ENCODE results near the gene CALB2.
"Not testable (repeated sequence)": the region's sequence is repeated elsewhere in the genome, so short reads cannot be mapped to it uniquely, and the experiment has no call there.

Gene CALB2

DNA sequence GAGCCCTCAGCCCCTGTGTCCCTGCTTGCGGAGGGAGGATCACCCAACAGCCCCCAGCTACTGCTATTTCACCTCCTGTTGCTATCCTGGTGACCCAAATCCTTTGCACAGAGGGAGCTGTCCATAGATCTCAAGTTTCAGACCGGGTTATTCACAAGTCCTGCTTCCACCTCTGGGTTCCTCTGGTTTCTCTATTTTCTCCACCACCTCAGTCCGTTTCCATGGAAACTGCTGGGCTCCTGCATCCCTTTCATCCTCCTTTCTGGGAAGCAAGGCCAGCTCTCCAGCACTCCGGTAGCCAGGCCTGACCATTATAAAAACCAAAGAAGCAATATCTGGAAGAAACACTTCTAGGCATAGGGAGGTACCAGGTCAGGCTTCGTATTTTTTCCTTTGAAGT lies 4.8 kb upstream of the CALB2 start:
- no peak for DNase-seq

DNA sequence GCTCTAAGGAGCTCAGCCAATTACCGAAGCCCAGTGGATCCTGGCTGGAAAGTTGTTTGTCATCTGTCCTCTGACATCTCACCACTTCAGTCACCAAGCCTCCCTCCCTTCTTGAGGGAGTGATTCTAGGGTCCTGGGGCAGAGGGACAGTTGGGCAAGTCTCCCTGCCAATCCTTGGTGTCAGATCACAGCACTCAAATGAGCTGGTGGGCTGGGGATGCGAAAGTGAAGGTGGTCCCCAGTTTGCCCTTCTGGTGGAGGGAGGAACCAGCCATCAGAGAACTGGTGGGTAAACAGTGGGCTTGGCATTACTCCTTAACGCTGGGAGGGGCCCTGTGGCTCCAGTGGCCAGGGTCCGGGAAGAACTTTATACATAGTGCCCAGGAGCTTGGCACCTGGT lies 4.4 kb upstream of the CALB2 start:
- DNase-seq = no peak

DNA sequence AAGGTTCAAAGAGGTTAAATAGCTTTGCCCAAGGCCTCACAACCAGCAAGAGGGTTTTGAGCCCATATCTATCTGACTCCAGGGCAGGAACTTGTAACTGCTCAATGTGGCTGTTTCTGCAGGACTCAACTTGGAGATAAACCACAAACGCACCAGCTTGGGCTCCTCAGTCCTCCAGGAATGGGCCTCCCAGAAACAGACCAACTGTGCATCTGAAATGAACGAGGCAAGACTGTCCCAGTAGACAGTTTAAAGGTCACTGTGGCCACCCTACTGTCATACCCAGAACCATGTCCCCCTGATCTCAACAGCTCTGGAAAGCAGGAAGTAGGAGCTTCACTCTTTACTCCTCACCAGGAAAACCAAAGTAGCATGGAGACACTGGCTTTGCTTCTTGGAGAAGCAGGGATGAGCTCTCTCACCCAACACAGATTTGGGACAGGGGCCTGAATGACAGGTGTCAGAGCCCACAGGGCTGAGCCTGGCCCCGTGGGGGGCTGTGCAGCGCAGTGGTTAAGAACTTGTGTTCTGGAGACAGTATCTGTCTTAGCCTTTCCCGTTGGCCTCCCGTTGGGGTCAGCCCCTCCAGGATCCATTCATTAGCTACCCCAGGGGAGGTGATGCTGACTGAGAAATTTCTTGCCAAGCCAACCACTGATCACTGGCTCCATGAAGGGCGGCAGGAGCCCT lies 2.3 kb upstream of the CALB2 start:
- no peak for DNase-seq

DNA sequence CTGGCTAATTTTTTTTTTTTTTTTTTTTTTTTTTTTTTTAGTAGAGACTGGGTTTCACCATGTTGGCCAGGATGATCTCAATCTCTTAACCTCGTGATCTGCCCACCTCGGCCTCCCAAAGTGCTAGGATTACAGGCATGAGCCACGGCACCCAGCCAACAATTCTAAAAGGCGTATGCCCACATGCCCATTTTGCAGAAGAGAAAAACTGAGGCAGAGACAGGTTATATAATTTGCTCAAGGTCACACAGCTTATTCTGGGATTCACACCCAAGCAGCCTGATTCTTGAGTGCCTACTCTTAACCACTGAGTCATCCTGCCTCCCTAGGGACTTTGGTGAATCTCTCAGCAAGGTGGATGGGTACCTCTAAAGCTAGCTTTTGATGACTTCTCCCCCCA lies 1.6 kb upstream of the CALB2 start:
- not testable (repeated sequence) for DNase-seq

DNA sequence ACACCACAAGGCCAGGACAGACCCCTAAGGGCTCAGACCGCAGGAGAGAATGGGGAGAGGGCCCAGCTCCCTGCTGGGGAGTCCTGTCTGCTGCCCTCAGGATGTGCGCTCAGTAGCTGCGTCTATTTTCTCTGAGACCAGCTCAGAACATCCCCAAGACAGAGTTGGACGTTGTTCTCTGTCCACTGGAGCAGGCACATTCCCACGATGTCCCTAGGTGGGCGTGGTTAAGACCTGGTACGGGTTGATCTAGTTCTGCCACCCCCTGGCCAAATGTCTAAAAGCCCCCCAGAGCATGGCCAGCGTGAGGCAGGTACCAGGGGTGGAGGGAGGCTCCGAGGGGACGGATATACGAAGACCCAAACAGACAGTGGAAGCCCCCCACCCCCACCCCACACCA lies 842 bp upstream of the CALB2 start:
- DNase-seq = no peak

DNA sequence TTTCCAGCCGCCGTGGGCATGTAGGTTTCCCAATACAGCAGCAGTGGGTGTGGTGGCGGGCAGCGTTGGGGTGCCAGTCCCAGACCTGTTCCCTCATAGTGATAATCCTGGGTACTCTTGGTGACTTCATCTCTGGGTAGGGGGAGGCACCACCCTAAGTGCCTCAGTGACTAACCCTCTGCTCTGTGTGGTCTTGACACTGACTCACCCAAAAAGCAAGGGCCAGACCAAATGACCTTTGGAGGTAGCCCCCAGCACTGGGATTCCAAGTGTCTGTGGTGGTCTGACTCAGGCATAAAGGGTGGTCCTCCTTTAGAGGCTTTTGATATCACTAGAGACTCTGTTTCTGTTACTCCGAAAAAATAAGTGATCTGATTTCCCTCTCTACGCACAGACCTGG lies 908 bp downstream of the CALB2 start:
- no peak for DNase-seq

DNA sequence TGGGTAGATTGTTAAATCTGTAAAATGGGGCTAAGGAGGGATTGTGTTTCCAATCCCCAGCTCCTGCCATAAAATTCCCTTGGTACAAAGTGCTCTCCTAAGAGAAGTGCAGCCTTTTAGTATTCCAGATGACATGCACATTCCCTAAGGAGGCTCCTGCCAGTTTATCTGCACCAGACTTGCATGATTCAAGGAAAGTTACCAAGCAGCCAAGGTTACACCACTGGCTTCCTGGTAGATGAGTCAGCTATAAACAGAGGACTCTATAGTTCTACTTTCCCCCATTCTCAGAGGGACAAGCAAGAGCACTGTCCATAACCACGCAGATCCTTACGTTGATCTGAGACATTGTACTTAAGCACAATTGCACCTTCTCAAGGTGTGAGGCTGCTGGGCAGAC lies 1.9 kb downstream of the CALB2 start:
- no peak for DNase-seq

DNA sequence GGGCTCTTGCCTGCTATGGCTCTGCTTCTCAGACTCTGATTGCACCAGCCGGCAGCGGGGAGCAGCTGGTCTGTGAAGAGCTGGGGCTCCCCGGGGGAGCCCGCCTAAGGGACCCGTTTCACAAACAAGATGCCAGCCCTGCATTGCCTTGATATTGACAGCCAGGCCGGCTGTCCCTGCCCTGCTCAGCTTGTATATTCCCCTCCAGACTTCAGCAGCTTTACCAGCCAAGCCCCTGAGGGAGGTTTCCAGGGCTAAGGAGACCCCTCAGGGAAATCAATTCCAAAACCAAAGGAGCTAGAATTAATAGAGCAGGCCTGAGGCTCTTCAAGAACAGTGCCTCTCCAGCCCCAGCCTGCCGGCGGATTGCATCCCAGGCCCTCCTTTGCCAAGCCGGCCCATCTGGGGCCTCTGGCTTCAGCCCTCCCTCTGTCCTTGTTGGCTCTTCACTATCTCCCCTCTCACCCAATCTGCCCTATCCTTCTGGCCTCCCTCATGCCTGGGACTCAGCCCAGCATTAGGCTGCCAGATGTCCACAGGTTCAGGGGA lies 5.7 kb downstream of the CALB2 start:
- no peak for DNase-seq

DNA sequence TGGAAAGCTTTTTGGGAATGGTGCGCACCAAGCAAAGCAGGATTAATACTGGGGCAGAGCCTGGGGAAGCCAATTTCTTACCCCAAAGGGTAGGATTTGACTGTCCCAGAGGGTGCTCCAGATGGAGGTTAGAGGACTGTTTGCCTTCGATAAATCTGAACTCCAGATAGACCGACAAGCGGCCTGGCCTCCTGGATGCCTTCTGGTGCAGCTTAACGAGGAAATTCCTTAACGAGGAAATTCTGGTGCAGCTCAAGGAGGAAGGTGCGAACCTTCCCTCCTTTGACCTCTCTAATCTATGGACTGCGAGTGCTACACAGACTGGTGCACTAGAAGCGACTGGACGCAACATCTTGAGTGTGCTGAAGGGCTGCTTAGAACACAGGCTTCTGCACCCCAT lies 6.5 kb downstream of the CALB2 start:
- no peak for DNase-seq

DNA sequence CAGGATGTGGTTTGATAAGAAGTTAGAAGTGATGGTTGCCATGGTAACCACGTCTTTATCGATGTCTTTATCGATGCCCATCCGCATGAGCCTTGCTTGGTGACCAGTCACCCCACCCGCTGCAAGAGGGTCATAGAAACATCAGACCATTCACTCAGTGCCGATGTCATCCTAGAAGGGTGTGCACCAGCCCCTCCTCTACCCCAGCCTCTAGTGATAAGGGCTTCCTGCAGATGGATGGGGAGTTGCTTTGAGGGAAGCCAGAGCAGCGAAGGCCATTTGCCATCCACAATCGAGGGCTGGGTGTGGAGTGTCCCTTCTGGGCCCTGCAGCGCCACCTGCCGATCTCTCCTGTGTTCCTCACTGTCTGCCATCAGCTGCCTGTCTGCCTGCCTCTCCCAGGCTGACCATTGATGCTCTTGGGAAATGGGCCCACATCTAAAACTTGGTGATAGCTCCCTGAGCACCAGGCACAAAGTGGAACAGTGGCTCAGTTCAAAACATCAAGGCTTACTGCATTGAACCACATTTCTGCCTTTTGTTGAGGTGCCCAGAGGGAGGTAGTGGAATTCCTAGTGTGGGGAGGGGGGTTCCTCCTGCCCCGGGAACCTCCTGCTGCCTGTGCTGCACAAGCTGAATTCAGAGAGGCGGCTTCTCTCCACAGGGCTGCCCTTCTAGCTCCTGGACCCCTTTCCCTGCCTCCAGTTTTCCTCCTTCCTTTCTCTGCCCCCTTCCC lies 8.9 kb downstream of the CALB2 start:
- no peak for DNase-seq

DNA sequence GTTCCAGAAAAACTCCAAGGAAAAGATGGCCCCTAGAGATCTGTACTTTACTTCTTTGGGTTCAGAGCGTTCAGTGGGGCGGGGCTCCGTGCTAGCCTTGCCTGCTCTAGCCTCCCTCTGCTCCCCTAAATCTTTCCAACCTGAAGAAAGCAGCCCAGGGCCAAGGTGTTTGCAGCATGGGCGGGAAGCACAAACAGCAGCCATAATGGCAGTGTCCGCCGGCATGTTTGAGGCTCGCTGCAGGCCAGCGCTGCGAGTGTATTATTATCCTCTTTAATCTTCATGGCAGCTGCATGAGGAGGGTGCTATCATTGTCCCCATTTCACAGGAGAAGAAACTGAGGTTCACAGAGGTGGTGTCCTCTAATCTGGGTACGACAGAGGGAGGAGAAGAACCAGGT lies 10.4 kb downstream of the CALB2 start:
- DNase-seq = no peak

DNA sequence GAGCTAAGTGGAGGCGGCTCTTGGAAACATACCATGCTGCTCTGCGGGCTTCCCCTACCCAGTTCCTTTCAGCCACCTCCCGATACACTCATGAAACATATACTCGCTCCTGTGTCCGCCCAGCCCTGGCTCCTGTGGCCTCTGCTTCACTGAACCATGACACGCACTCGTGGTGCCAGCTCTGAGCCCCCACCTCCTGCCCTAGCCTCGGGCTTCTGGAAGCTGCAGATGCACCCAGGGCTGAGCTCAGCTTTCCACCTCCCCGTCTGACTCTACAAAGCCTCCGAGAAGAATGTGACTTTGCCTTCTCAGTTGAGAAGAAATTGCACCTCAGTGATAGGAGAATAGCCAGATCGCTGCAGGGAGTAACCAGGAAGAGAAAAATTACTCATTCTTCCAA lies 11.0 kb downstream of the CALB2 start:
- no peak for DNase-seq

DNA sequence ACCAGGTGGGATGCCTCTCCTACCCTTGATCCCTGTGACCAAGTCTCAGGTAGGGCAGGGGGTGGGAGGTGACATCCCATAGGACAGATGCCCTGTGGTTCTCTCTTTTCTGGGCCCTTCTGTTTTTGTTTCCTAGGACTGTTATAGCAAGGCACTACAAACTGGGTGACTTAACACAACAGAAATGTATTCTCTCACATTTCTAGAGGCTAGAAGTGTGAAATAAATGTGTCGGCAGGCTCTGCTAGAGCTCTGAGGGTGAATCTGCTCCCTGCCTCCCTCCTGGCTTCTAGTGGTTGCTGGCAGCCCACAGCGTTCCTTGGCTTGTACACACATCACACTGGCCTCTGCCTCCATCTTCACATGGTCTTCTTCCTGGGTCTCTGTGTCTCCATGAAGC lies 12.7 kb downstream of the CALB2 start:
- DNase-seq = no peak

DNA sequence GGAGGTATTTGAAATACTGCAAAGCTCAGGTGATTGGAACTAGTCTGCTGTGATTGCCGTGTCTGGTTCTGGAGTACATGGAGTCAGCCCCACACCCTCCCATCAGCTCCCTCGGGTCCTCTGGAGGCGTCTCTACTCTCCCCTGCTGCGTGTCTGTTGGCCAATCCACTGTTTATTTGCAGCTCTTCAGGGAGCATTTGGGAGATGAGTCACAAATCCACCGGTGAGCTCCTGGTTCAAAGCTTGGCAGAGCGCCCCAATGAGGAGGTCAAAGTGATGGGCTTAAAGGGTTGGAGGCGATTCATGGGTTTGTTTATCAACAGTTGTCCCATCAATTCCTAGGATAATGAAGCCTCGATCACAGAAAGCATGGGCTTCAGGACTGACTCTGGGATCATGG lies 14.6 kb downstream of the CALB2 start:
- no peak for DNase-seq

DNA sequence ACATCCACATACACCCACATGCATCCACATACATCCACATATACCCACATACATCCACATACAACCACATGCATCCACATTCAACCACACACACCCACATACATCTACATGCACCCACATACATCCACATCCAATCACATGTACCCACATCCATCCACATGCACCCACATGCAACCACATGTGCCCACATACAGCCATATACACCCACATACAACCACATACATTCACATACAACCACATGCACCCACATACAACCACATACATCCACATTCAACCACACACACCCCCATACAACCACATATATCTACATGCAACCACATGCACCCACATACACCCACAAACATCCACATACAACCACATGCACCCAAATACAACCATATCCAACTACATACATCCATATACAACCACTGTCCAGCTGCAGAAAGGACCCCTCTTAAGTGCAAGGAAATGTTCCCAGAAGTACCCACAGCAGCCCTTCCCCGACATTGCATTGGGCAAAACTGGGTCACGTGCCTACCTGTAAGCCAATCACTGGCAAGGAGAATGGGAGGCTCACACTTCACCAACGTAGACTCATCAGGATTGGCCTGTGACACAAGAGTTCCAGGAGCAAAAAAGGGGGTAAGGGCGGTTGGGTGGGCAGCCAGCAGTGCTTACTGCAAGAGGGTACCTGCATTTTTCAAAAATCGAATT lies 18.1 kb downstream of the CALB2 start:
- DNase-seq = no peak

DNA sequence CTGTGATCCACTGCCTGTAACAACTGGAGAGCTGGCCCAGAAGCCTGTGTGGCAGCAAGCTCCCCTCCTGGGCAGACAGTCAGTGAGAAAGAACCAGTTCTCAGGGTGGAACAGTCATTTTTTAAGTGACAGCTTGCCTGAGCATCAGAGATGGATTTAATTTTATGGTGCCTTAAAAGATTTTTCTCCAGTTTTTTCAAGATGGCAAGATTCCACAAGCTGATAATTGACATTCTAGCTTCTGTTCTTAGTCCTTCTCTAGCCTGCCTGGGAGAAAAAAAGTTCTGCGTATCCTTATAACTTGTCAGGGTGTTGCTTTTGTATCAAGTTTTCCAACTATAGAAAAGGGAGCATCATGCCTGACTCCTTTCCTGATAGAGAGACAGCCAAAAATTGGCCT lies 21.2 kb downstream of the CALB2 start:
- DNase-seq = no peak

DNA sequence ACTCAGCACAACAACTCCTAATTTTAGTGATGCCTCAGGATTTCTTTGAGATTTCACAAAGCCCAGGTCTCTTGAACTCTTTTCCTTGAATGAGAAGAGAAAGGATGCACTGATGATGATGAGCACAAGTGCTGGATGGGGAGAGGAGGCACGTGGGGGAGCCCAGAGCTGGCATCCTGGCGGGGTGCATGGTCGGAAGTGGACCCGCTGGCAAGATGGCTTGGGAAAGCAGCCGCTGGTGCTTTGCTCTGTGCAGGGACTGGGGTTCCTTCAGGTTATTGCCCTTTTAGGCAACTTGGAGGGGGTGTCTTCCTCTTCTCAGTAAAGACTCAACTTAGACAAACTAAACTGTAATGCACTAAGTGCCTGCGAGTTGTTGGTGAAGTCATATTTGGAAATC lies 22.3 kb downstream of the CALB2 start:
- no peak for DNase-seq

DNA sequence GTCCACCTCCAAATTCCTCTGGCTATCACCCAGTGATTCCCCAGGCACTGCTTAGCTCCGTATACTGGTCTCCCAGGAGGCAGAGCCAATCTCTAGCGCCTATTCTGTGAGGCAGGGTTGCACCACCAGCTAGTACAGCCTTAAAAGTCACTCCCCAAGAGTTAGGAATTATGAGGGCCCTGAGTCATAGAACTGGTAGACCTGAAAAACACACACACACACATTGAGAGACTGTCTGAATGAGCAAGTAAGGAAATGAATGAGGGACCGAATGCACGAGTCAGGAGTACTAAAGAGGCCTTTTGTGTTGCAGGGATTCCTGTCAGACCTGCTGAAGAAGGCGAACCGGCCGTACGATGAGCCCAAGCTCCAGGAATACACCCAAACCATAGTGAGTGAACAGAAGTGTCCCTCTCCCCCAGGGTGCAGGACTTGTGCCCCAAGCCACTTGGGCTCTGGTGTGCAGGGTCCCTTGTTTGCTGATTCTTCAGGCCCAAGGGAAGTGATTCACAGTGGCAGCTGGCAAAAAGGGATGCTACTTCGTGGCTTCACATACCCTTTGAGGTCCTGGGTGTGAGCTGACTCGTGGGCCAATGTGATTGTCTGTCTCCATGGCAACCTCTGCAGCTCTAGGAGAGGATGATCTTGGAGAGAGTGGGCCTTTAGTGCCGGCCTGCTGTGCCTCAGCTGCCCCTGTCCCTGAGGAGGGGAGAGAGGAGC lies 24.7 kb downstream of the CALB2 start:
- no peak for DNase-seq

DNA sequence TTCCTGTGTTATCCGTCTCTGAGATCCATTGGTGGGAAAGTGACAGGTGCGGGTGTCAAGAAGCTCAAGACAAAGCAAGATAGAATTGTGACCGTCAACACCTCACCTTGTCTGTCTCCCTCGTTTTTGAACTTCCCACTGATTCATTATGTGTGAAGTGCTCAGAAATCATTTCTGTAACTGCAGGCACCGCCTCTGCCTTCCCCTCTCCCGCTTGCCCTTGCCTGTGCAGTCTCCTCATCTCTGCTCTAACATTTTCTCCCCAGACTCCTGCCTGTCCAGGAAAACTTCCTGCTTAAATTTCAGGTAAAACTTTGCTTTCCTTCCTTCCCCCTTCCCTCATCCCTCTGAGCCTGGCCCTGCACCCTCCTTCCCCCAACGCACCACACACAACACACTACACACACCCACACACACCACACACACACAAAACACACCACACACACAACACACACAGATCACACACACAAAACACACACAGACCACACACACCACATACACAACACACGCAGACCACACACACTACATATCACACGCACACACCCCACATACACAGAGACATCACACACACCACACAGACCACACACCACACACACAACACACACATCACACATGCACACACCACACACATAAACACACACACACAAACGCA lies 25.7 kb downstream of the CALB2 start:
- DNase-seq = no peak

DNA sequence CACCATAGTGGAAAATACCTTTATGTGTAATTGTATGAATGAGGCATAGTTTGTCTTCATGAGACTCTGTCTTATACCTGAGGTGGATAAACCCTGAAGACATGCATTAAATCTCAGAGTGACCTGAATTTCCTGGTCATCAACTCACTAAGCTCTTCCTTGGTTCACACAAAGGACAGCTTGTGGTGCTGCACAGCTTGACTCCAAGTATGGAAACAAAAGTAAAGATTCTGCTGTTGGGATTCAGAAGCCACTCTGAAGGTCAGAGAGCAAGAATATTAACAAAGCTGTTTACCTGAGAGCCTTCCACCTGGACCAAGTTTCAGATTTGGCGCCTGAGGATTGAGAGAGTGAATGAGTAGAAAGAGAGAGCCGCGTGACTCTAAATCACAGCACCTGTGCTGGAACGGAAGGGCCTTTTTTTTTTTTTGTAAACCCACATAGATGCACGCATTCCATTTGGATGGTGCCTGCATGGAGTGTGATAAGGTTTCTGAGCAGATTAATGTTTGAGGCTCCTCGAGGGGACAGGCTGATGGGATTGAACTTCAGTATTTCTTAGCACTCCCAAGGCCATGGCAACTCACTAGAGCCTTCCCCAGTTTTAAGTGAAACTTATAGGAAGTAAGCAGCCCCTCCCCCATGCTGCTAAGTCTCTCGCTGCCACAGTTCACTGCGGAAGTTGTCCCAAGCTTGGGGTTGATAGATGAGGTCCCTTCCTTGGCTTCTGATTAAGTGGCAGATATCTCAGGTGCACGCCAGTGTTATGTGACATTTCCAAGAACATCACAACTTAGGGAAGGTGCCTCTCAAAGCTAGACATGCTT lies 28.7 kb downstream of the CALB2 start:
- no peak for DNase-seq

DNA sequence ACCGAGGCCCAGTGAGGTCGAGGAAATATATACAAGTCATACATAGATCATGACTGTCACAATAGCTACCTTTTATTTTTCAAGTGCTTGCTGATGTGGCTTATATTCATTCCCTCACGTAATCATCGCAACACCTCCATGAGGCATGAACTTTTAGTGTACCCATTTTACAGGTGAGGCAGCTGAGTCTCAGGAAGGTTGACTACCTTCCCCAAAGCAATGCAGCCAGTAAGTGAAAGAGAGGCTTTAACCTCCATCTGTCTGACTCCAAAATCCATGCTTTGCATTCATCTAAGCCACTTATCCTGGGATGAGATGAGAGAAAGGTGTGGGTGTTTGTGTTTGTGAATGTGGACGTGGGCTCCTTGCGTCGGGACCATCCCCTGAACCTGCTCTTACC lies 30.8 kb downstream of the CALB2 start:
- no peak for DNase-seq

DNA sequence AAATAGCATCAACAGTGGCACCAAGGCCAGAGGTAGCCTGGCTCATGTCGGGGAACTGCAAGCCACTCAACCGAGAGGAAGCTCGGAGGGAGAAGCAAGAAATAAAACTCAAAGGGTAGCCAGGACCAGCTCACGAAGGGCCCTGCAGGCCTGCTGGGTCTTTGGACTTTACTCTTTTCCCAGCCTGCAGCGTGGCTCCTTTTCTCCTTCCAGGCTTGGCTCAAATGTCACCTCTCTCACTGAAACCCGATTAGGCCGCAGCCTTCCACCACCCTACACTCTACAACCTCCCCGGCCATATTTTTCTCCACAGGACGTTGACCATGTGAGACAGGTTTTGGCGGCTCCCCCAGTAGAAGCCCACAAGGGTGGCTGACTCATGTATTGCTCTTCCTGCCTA lies 38.1 kb downstream of the CALB2 start:
- no peak for DNase-seq

All from DMS79 (cell line).